Left ventricle myocardium inferior (tissue), 1 donor: ENCODE results near the gene STARD13. TPM values are rescaled to one million over a fixed set of nuclear protein-coding genes. Genes with fewer than 3 reads are reported as not detected.

Source experiments
- DNase-seq: peaks from one replicate; pipeline ENCODE4 v3.0.0-alpha.2; 2020
- H3K27ac ChIP-seq: fragments of 200-600 bp; replicated peaks from 2 replicates; pipeline ENCODE4 v1.8.0; 2021
- H3K27me3 ChIP-seq: fragments of 200-600 bp; 2 replicates; pipeline ENCODE4 v1.8.0; 2021; ENCODE audit warnings: low read depth
- H3K36me3 ChIP-seq: fragments of 200-600 bp; 2 replicates; pipeline ENCODE4 v1.8.0; 2021
- H3K4me1 ChIP-seq: fragments of 200-600 bp; 2 replicates; pipeline ENCODE4 v1.8.0; 2021
- H3K4me3 ChIP-seq: fragments of 200-600 bp; 2 replicates; pipeline ENCODE4 v1.8.0; 2021; ENCODE audit warnings: mild to moderate bottlenecking, moderate library complexity
- H3K9me3 ChIP-seq: fragments of 200-600 bp; replicated peaks from 2 replicates; pipeline ENCODE4 v1.8.0; 2021
- CTCF ChIP-seq: fragments of 200-600 bp; IDR thresholded peaks from 2 replicates; pipeline ENCODE4 v1.8.0; 2021; ENCODE audit warnings: antibody characterized with exemption, mild to moderate bottlenecking, borderline replicate concordance
- intact Hi-C: fragments of 100-400 bp; cut with micrococcal nuclease; formaldehyde crosslinking; loops from one replicate; pipeline ENCODE4 v1.11.0; 2022
- total RNA-seq: library from RNA; stranded (reverse); fragmentation: NEBNext Ultra II Directional; extraction: Animal tissue kit (Norgen Biotek cat#: 25700); gene quantifications from one replicate; pipeline ENCODE4 v1.2.1, GENCODE V29; 2021
- donor health status: DM: no; HTN: yes; CAD: no; lungs with severe emphysema.

STARD13 gene
- total RNA-seq, 1 donor from 2014 or later: 29.9 TPM

- H3K4me3 ChIP-seq: no peak overlapping the region
- no peak for DNase-seq
- peak overlapping the region; percentile 42 for H3K27ac ChIP-seq
- H3K36me3 ChIP-seq: peaks cover 8% of the 10 kb centered on the region
- no peaks in the 10 kb centered on the region for H3K9me3 ChIP-seq
- TF ChIP-seq CTCF: no peak
- intact Hi-C loops: no loop called here
- no peaks in the 10 kb centered on the region for H3K27me3 ChIP-seq
- H3K4me1 ChIP-seq: peaks cover 68% of the 10 kb centered on the region
Measured at GRCh38 chr13:33150662-33151061, 134.9 kb downstream of the STARD13 start.

- no peaks in the 10 kb centered on the region for H3K9me3 ChIP-seq
- peaks cover 68% of the 10 kb centered on the region for H3K4me1 ChIP-seq
- peaks cover 8% of the 10 kb centered on the region for H3K36me3 ChIP-seq
- intact Hi-C loops: no loop called here
- DNase-seq: no peak
- H3K27ac ChIP-seq: no peak overlapping the region
- no peak overlapping the region for H3K4me3 ChIP-seq
- no peak for TF ChIP-seq CTCF
- no peaks in the 10 kb centered on the region for H3K27me3 ChIP-seq
Measured at GRCh38 chr13:33150126-33150525, 135.4 kb downstream of the STARD13 start.

GRCh38 chr13:33147832-33148231 lies 137.7 kb downstream of the STARD13 start:
- Histone ChIP-seq H3K4me1 (peaks cover 67% of the 10 kb centered on the region), H3K36me3 (peaks cover 6% of the 10 kb centered on the region), H3K27me3 (no peaks in the 10 kb centered on the region), H3K27ac (no peak overlapping the region), H3K9me3 (no peaks in the 10 kb centered on the region), H3K4me3 (no peak overlapping the region)
- TF ChIP-seq CTCF: no peak
- no peak for DNase-seq
- intact Hi-C loops: no loop called here

- Histone ChIP-seq H3K4me3 (no peak overlapping the region), H3K27me3 (no peaks in the 10 kb centered on the region), H3K36me3 (peaks cover 13% of the 10 kb centered on the region), H3K9me3 (no peaks in the 10 kb centered on the region), H3K4me1 (peaks cover 64% of the 10 kb centered on the region), H3K27ac (no peak overlapping the region)
- no peak for DNase-seq
- intact Hi-C loops: no loop called here
- TF ChIP-seq CTCF: no peak
Measured at GRCh38 chr13:33146843-33147611, 138.5 kb downstream of the STARD13 start.

GRCh38 chr13:33145667-33146066 lies 139.9 kb downstream of the STARD13 start:
- H3K4me3 ChIP-seq: no peak overlapping the region
- no peaks in the 10 kb centered on the region for H3K9me3 ChIP-seq
- peak overlapping the region; percentile 58 for H3K27ac ChIP-seq
- no peak for TF ChIP-seq CTCF
- intact Hi-C loops: no loop called here
- peaks cover 21% of the 10 kb centered on the region for H3K36me3 ChIP-seq
- H3K27me3 ChIP-seq: no peaks in the 10 kb centered on the region
- H3K4me1 ChIP-seq: peaks cover 60% of the 10 kb centered on the region
- DNase-seq: no peak
